Measurements from ENCODE around the gene TRIM14.

- TF ChIP-seq JUN (CRISPR knock-in tag; IDR thresholded peaks at IDR 0.05) (no peak), ATF2 (CRISPR knock-in tag; IDR thresholded peaks at IDR 0.05; ENCODE audit: borderline replicate concordance, low read depth) (no peak), TP53 (CRISPR knock-in tag; IDR thresholded peaks at IDR 0.05) (no peak), ZBTB43 (CRISPR knock-in tag; IDR thresholded peaks at IDR 0.05) (no peak), CTCF (IDR thresholded peaks at IDR 0.05) (no peak), NFYB (CRISPR knock-in tag; conservative IDR thresholded peaks at IDR 0.05; ENCODE audit: low read depth) (no peak)
- TF ChIP-seq, protein P1, sequence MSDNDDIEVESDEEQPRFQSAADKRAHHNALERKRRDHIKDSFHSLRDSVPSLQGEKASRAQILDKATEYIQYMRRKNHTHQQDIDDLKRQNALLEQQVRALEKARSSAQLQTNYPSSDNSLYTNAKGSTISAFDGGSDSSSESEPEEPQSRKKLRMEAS (CRISPR knock-in tag; IDR thresholded peaks at IDR 0.05): no peak
Measured at GRCh38 chr9:98084396-98084795, 34.6 kb downstream of the TRIM14 start.

Measured in WTC11 (cell line).